Hypothalamus (tissue), 51 donors: ENCODE data around the gene AHCYL1.
A peak's percentile ranks its signal among the peaks of the same experiment; 100 is the strongest.

ENCODE experiments used
- DNase-seq, 51 donors: peaks; one replicate each; lab custom pipeline; 2025; lab: John Stamatoyannopoulos, UW

AHCYL1 gene

DNA sequence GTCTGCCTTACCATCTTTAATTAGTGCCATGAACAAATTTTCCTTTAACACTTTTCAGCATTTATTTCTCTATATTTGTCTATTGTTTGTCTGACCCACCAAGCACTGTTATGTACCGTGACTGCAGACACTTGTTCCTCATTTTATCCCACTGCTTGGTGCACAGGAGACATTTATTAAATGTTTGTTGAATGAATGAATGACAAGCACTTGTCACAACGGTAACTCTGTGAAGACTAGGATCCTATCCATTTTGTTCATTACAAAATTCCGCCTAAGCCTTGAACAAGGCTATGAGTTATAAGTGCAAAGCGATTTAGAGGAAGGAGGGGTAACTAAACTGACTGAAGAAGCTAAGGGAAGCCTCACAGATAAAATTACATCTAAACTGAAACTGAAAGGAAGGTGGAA, 49.5 kb downstream of the AHCYL1 start:
- DNase-seq: no peak

DNA sequence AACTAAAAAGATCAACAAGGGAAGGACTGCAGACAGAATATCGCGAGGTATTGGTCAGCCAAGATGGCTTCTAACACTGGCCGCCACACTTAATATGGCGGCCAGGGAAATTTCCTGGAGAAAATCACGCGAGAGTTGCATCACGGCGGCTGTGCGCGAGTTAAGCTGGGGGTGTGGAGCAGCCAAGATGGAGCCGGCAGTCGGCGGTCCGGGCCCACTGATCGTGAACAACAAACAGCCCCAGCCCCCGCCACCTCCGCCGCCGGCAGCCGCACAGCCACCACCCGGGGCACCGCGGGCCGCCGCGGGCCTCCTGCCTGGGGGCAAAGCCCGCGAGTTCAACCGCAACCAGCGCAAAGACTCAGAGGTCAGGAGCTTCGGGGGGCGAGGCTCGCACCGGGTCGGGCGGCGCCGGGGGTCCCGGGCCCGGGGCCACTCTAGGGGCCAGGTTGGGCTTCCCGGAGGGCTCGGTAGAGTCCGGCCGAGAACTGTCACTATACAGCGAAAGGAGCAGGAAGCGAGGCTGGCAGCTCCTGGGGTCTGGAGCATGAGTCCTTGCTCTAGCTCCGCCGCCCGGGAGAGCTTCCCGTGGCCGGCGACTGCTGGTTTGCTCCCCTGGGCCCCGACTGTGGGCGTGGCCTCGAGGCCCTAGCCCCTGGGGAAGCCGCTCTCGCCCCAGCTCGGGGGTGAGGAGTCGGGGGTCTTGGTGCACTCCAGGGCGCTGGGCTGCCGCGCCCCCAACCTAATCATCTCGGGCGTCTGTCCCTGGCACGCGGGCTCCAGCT, 50.1 kb downstream of the AHCYL1 start, which contains the start of gene STRIP1:
STRIP1 (plus strand) TSS at position 174 of the 785 bp plus-strand sequence; CDS start at position 188, 14 bp downstream.
- peak; percentile 20 to 93 (median 78) for DNase-seq

DNA sequence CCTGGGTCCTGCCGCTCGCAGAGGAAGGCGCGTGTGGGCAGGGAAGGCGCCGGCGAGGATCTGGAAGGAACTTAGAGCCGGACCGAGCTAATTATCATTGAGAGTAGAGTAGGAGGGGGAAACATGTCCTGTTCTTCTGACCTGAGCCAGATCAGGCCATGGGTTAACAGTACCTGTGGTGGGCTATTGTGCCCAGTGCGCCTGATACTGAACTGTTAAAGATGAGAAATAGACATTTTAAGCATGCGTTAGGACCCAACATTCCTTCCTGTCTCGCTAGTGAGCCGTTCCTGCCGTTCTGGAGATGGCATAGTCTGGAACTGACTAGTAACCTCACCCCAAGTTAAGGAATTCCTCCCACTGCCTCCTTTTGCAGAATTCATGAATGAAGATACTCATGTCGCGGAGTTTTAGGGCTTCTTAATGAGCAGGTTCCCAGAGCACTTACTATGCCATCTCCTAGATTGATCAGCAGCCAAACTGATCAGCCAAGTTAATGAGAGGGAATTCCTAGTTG, 50.7 kb downstream of the AHCYL1 start:
- DNase-seq: peak in 1 of 51 donors; percentile 37

DNA sequence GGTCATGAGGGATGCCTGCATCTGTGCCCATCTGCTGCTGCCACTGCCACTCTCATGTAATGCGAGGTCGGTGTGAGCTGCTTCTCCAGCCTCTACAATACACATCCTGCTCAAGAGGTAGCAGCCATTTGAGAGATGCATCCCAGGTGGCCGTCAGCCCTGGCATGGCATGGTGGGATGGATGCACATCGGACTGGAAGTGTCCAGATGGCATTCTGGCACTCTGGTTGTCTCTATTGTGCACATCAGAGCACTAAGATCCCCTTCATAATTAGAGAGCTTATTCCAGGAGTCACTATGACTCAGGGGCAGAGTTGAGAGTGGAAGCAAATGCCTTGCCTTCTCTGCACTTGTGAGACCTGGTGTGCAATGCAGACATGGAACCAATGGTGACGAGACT, 53.7 kb downstream of the AHCYL1 start:
- no peak for DNase-seq

DNA sequence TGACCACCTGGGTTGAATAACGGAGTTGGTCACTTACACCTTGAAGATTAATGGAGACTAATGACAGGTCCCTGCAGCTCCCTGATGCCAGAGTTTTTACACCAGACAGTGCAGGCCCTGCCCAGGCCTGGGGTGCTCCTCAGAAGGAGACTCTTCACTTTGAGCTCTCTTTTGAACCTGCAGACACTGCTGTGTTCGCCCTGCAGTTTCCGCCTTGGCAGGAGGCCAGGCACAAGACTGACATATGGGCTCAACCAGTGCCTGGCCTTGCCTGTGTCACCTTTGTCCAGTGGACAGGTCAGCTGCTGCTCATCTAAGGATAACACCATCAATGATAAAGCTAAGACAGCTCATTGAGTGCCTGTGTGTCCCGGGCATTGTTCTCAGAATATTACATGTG, 55.1 kb downstream of the AHCYL1 start:
- DNase-seq: no peak

DNA sequence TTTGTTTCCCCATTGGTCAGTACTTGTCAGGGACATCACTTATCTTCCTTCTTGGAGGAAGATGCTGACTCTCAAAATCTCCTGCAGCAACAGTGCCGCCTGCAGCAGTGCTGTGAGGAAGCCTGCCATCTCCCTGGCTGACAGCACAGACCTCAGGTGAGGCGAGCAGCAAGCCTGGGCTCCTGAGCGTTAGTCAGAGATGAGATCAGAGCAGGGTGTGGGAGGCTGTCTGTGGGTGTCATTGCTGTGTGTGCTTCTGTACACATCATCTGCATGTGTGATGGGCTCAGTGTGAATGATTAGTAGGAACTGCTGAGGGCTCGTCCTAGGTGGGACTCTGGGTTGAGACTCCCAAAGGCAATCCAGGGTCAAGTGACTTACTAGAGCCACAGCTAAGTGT, 56.0 kb downstream of the AHCYL1 start:
- peak in 3 of 51 donors; percentile 10 to 72 (median 20) for DNase-seq

DNA sequence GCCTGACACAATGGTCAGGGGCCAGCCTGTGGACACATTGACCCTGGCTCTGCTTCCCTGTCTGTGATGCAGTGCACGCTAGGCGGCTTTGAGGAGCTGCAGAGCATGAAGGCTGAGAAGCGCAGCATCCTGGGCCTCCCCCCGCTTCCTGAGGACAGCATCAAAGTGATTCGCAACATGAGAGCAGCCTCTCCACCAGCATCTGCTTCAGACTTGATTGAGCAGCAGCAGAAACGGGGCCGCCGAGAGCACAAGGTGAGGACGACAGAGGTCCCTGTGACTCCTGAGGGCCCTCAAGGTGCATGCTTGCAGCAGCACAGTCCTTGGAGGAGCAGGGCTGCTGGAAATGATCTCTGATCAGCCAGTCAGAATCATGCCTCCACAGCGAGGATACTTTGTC, 58.5 kb downstream of the AHCYL1 start:
- no peak for DNase-seq

DNA sequence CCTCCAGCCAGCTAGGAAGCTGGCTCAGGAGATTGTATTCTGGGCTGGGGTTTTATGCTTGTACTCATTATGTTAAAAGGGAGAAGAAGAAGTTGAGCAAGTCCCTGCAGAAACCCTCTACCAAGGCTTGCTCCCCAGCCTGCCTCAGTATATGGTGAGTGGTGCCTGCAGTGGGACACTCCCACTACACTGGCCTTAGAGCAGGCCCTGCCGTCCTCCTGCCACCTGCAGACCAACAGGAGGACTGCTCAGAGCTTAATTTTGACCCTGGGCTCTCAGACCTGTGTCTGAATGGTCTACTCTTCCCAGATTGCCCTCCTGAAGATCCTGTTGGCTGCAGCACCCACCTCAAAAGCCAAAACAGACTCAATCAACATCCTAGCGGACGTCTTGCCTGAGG, 62.9 kb downstream of the AHCYL1 start:
- DNase-seq: no peak

DNA sequence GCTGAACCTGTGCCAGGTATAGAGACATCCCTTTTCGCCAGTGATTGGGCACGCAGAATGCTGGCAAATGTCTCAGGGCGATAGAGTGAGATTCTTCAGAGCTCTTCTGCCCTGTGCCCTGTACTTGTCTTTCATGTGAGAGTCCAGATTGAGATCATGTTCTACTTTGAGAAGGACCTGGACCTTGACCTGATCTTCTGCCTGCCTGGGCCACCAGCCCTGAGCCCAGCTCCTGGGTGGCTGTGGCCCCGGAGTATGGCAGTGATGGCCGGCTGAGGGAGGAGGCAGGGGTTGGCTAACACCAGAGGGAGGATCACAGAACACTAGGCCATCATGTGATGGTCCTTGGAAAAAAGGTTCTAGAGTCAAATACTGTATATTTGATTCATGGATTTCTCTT, 63.7 kb downstream of the AHCYL1 start:
- DNase-seq: no peak

DNA sequence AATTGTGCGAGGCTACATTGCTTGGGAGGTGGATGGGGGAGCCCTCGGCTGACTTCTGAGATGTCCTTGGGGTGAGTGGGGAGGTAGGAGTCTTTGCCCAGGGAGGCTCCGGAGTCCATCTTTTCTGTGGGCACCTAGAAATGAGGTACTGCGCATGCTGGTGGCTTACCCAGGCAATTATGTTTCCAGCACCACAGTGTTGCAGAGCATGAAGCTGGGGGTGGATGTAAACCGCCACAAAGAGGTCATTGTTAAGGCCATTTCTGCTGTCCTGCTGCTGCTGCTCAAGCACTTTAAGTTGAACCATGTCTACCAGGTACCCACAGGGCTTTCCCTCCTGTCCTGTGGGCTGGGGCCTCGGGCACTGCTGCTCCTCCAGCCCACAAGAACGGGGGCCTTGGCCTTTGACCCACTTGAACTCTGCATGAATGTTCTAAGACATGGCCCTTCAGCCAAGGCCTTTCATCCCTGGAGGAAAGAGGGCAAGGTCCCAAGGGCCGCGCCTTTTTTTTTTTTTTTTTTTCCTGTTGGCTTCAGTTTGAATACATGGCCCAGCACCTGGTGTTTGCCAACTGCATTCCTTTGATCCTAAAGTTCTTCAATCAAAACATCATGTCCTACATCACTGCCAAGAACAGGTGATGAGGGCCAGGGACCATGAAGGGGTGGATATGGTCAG, 64.5 kb downstream of the AHCYL1 start:
- peak in 17 of 51 donors; percentile 7 to 57 (median 27) for DNase-seq

DNA sequence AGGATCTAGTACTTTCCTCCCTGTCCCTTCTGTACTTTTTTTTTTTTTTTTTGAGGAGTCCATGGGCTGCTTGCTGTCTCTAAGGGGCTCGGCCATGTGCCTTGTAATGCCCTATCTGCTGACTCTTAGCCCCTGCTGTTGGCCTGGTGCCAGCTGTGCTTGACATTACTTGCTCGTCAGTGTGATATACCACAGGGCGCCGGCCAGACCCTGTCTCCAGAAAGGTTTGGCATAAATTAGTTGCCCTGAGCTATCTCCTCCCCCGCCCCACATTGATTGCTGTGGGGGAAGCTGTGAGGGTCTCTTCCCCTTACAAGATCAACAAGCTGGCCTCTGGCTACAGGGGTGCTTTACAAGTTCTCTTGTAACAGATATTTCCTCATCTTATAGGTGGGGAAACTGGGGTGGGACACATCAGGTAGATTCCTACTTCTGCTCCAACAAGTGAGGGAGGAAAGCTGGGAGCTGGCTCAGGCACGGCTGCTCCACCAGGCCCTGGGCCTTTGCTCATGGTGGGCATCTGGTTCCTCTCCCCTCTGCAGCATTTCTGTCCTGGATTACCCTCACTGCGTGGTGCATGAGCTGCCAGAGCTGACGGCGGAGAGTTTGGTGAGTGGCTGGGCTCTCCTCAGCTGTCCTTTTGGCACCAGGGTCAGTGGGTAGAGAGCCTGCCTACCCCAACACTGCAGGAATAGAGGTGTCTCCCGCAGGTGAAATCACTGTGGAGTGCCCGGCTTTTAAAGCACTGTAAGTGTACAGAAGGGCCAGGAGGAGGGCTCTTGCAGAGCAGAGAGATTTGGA, 65.4 kb downstream of the AHCYL1 start:
- DNase-seq: no peak

DNA sequence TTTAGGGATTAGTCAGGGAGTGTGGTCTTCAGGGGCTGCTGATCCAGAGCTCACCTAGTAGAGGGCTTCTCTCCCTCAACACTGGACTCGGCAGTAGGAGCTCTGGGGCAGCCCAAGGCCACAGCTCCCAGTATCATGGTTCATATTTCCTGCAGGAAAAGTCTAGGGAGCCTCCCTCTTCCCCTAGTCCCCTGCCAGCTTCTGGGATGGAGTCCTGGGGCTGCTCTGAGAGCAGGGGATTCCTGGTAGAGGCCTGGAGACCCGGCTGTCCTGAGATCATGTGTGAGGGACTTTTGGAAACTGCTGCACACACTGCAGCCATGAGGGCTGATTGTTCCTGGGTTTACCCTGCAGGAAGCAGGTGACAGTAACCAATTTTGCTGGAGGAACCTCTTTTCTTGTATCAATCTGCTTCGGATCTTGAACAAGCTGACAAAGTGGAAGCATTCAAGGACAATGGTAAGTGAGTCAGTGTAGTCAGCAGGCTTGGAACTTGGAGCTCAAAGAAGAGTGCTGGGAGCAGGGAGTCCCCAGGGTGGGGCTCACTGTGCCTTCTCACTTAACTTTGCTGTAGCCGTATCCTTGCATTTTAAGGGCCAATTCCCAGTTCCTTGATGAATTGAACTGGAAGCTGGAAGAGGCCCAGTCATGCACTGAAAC, 66.2 kb downstream of the AHCYL1 start:
- DNase-seq: no peak

DNA sequence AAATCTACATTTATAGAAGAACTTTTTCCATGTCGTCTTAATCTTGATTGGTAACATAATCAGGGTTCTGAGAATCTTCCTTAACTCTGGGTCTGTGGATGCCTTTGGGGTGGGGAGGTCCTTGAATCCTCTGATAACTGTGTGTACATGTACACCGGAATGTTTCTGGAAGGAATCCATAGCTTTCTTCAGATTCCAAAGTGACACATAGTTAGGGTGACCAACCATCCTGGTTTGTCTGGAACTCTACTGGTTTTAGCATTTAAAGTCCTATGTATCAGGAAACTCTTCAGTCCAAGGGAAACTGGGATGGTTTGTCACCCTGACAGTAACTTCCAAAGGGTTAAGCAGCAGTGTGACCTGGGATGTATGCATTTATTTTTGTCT, 66.7 kb downstream of the AHCYL1 start:
- DNase-seq: no peak

DNA sequence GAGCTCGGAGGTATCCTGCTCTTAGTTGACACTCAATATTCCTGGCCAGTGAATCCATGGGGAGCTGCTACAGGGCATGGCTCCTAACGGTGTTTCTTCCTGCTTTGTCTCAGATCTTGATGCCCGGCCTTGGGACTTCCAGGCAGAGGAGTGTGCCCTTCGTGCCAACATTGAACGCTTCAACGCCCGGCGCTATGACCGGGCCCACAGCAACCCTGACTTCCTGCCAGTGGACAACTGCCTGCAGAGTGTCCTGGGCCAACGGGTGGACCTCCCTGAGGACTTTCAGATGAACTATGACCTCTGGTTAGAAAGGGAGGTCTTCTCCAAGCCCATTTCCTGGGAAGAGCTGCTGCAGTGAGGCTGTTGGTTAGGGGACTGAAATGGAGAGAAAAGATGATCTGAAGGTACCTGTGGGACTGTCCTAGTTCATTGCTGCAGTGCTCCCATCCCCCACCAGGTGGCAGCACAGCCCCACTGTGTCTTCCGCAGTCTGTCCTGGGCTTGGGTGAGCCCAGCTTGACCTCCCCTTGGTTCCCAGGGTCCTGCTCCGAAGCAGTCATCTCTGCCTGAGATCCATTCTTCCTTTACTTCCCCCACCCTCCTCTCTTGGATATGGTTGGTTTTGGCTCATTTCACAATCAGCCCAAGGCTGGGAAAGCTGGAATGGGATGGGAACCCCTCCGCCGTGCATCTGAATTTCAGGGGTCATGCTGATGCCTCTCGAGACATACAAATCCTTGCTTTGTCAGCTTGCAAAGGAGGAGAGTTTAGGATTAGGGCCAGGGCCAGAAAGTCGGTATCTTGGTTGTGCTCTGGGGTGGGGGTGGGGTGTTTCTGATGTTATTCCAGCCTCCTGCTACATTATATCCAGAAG, 69.2 kb downstream of the AHCYL1 start:
- DNase-seq: peak in 45 of 51 donors; percentile 7 to 82 (median 42)

DNA sequence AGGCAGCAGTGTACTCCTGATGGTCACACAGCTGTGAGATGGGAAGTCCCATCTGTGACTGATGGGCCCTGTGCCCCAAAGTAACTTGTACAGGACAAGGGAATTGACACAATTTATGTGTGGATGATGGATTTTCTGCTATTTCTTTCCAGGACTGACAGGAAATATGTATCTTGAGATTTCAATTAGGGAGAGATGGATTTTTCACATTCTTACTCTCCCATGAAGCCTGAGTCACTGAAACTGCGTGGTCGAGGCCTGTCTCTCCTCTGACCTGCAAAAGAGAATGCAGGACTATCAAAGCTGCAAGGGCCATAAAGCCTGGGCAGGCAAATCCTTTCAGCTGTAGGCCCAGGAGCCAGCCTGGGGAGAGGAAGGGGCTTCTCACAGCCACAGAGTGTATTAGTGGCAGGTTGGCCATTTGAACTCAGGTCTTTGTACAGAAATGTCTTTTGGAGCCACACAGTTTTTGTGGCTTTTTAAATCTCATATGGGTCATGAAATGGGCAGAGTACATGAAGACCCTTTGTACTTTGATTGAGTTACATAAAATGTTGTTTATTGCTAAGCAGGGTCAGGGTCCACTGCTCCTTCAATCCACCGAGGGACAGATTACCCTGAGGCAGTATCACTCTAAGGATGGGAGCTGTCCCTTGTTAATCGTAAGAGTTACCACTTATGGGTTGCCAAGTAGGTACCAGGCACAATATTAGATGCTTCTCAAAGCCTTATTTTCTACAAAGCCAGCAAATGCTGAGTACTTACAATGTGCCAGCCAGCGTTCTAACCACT, 71.1 kb downstream of the AHCYL1 start:
- no peak for DNase-seq

DNA sequence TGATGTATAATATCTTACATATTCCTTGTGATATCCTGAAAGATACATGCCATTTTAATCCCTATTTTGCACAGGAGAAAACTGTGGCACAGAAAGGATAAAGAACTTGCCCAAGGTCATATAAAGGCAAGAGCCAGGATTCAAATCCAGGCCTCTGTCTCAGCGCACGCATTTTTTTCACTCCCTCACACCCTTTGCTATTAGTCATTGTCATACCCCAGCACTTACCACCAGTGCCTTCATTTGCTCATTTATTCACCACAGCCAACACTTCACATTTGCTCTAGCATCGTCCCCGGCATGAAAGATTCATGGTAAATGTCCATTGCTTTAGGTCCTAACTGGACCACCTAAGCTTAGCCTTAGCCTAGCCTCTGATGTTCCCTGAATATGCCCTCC, 71.7 kb downstream of the AHCYL1 start:
- DNase-seq: no peak

DNA sequence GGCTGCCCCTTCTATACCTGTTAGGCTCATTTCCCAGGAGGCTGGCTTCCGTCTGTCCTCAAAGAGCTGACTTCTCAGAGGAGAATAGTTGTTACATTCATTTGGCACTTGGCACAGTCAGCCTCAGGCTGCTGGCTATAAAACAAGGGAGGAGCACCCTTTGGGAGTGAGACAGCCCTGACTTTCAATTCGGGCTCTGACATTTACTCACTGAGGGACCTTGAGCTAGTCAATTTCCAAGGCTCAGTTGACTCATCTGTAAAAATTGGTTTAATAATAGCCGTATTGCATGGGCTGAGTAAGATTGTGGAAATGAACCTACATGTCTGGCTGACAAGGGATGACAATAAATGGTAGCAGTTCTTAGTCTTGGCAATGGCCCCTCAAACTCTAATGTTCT, 72.2 kb downstream of the AHCYL1 start:
- DNase-seq: no peak

DNA sequence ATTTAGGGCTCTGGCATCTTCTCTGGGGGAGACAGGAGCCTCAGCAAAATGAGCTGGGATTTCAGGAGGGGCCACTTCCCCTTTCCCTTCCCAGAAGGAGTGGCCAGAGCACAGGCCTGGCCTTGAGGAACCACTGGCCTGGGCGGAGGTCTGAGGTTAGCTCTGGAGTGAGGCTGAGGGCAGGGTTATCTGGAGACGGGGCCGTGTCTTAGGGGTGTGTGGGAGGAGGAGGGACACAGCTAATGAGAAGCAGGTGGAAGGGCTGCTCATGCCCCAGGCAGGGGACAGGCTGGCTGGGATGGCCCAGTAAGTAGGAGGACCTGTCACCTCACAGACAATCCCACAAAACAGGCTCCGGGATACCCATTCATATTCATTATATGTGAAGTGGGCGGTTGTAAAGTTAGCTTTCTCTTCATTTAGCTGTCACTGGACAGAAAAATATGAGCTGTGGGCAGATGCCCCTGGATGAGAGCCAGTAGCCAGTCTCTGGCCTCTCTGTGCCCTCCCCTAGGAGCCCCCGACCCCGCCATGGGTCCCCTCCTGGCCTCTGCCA, 73.5 kb downstream of the AHCYL1 start:
- DNase-seq: no peak
